Measurements from ENCODE around the gene XRCC4.
A peak's percentile ranks its signal among the peaks of the same experiment; 100 is the strongest.
"Not testable (repeated sequence)": the region's sequence is repeated elsewhere in the genome, so short reads cannot be mapped to it uniquely, and the experiment has no call there.

XRCC4 gene

DNA sequence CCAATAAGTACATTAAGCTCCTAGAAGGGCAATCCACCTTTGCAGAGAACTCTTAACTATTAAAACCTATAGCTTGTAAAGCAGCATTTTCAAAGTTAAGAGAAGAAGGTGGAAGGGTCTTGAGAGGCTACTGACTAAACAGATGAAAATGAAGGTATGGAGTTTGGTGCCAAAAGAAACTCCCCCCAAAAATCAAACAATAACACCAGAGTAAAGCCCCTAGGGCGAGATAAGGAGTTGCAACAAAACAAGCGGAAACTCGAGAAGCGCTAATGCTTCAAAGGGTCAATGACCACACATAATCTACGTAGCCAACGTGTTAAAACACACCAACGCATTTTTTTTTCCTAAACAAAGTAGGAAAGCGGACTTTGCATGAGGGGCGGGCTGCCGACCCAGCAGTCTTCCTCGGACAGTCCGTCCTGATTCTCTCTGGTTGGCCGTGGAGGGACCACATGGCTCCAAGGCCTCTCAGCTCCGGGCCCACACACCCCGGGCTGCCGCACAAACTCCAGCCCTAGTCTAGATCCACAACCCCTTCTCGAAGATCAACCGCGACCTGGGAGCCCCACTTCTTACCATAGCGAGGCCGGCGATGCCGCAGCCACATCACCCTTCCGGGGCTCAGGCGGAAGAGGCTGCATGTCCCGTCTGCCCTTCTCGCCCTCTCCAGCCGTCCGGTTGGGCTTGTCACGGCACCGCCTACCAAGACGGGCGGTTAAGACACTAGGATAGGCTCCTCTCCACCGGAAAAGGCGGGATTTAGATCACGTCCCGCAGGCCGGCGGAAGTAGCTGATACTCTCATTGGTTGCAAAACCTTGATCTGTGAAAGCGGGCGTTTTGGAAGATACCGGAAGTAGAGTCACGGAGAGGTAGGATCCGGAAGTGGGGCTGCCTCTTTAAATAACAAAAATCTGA lies at the start of gene XRCC4, which contains the start of gene TMEM167A:
XRCC4 (plus strand) TSS at position 806 of the 920 bp plus-strand sequence. CDS start 27,373 bp downstream, outside the sequence.
TMEM167A (minus strand) TSS at position 653 of the 920 bp plus-strand sequence; CDS start at position 582, 71 bp downstream.
- DNase-seq = peak; percentile 99

DNA sequence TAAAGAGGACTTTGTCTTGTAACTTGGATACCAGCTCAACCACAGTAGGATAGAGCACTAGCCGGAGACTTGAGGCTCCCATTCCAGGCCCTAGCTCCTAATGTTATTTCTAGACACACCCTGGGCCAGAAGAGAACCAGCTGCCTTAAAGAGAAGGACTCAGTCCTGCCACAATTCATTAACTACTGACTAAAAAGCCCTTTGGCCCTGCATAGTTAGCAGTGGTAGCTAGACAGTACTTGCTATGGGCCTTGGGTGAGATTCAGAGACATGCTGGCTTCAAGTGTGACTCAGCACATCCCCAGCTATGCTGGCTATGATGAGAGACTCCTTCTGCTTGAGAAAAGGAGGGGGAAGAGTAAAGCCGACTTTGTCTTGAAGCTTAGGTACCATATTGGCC lies 47.4 kb upstream of the XRCC4 start:
- peak; percentile 40 for DNase-seq

DNA sequence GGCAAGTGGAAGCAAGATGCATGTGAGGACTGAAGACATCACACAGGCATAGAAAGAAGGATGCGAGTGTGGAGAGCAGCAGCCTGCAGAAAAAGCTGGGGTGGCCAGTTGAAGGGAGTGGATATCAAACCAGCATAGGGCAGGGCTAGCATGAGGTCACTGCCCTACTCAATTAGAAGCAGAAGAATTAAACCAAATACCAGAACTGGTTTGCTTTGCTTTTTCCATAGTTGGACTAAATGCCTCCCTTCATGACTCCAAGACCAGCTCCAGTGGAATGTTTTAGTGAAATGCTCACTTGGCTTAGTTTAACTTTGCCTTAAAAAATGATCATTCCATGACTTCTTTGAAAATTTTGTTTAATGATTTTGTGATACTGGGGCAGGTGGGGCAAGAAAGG lies 46.0 kb upstream of the XRCC4 start:
- no peak for DNase-seq

DNA sequence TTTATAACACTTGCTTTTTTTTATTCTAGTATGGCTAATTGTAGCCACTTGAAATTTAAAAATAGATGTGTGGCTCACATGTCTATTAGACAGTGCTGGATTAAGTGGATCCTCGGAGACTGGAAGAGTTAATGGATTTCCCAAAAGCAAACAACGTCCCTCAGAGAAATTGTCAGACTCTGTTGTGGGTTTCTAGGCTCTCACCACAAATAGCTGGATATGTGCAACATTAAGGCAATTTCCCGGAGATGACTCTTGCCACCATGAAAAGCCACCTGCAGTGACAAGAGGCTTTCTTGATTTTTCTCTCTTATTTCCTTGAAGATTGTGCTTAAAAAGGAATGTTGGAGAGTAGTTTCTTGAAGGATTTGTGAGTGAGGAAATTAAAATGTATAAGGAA lies 43.3 kb upstream of the XRCC4 start:
- no peak for DNase-seq

DNA sequence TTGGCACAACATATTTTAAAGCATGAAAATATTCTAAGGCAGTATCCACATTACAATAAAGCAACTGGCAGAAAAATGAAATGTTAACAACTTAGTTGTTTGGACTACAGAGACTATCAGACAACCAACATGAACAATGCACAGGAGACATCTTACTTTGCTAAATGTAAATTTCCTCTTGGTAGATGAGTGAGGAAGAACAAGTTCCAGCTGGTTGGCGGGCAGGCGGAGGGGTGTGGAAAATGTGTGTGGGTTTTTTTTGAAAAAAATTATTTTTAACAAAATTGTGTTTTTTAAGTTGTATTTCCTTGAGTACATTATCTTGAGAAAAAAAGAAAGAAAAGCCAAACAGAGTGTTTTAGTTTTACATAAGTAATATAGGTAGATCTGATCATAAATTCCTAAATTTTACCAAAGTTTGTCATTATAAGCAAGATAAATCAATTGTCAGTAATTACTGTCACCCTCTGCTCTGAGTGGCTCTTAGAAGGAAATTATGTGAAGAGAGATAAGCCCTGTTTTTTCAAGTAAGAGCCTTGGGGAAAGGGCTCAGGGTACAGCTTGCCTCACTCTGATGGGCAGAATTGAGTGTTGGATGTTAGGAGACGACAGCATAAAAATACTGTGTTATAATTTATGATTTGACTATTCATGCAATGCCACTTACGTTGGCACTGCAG lies 42.7 kb upstream of the XRCC4 start:
- no peak for DNase-seq

DNA sequence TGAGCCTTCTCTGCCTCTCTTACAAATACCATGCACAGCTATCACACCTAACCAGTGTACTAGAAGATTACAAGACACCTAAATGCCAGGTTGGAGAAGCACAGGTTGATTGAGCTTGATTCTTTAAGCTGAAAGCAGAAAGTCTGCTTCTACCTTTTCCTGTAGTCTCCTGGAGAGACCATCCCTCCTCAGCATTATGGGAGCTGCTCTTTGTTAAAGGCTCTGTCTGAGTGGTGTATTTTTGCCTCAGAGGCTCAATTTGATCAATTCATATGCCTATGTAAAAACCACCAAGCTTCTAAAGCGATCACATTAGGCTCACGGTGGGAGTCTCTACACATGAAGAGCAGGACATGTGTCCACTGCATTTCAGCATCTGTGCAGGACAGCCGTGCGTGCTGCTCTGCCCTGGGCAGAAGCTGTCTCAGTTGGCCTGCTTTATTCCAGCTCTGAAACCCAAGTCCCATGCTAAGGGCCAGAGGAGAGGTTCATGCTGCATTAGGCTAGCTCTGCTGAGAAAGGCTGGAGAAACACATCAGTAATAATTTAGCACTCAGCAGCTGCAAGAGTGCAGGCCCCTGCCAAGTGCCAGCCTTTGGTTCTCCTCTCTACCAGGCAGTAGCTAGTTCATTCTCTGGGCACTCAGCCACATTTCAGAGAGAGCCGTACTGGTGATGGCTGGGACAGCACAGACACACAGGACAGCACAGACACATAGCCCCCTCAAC lies 41.8 kb upstream of the XRCC4 start:
- DNase-seq = no peak

DNA sequence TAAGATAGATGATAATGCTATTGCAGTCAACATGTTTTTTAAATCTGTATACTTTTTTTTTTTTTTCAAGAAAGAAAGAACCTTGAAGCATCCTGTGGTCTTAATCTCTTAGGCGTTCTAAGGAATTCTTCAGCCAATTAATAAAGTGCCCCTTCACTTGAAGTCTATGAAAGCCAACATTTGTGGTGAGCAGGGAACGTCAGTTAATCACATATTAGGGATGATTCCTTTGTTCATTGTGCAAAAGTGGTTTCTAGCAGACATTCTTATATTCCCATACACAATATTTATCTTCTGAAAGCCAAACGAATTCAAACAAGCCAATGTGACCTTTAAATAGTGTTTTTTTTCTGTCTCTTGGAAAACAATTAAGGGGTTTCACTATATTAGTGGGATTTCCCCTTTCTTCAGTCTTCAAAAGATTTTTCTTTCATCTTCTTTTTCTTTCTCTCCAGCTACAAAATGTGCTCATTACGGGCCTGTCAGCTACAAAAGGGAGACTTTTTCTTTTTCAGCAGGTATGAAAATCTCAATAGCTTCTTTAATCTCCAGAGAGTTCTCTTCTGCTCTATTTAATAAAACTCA lies 40.3 kb upstream of the XRCC4 start:
- no peak for DNase-seq

DNA sequence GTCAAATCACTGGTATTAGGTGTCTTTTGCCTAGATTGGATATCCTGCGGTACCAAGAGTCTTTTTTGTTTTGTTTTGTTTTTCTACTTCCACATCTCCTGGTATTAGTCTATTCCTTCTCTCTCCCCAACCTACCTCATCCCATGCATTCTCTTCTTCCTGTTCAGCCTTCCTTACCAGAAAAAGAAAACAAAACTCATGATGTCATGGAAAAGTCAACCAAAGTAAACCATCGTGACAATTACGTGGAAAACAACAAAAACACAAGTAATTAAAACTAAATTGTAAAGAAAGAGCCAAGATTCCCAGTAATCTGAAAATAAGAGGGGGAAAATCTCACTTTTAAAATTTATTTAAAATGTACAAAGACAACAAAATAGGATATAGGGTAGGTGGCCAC lies 38.4 kb upstream of the XRCC4 start:
- DNase-seq = no peak

DNA sequence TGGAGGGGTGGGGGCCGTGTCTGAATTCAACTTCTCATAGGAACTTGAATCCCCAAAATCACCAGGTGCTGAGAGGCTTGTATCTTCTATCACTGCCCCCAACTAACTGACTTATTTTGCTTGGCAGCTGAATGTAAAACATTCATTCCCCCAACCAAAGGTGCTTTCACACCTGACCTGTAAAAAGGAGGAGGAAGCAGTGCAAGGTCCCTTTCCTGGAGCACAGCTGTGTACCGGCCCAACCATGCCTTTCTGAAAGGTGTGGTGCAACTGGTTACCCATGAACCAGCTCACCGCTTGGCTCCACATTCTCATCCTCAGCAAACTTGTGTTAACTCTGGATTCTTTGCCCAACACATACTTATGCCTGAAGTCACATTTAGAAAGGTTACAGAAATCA lies 34.8 kb upstream of the XRCC4 start:
- DNase-seq = no peak

DNA sequence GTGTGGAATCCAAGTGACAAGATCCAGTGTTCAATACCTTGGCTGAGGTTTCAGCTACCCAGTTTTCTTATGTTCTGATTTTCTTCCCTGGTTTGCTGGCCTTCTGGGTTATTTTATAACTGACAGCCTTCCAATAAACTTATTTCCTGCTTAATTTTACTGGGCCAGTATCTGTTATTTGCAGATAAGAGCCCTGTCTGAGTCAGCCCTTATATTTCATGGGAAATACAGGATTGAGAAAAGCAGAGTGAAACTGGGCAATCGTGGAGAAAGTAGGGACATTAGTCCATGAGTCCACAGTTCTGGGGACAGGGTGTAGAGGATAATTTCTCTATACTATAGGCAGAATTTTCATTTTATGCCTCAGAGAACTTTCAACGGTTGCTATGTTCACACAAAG lies 32.4 kb upstream of the XRCC4 start:
- DNase-seq = no peak

DNA sequence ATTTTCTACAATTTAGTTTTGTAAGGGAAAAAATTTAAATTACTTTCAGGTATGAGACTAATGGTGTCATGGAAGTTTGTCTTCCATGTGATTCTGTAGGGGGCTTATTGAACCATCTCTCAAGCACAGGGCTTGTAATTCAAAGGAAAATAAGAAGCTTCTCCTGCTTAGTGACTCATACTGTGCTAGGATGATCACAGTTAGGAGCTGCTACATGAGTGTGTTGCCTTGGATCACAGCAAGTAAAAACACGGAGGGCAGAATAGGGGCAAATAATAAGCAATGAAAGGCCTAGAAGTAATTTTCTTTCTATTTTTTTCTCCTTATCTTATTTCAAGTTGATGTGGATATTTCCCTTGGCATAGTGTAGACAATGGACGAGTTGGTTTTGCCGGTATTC lies 29.1 kb upstream of the XRCC4 start:
- no peak for DNase-seq

DNA sequence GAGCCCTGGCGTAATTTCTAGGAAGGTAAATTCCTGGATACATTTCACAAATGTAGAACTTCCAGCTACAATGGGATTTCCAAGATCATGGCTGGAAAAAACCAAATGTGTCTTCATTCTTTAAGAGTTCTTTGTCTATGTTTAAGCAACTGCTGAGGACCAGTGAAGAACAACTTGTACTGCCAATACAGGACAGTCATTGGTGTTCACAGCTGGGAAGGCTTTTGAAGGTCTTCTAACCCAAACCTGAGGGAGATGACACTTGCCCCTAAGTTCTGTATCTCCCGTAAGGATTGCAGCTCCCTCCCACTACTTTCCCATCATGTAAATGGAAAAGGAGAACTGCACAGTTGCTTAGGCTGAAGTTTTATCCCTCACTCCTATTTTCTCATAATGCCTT lies 28.5 kb upstream of the XRCC4 start:
- no peak for DNase-seq

DNA sequence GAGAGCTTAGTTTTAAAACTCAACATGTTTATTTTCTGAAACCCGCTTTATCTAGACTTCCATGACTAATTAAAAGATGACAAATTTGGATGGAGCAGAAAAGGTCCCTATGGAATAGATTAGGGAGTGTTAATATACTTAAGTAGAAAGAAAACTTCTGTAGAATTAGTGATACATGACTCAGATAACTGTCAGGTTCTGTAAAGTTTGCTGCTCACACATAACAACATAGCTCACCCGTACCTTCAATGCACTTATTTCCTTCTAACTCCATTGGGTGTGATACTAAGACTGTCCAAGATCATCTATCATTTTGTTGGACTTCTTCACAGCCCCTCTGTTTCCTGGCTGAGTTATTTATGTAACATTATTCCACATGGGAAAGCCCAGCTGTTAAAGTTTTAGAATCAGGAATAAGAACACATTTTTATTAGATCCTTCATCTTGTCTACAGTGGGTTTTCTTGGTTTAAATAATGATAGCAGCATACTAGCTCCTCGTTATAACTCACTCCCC lies 27.9 kb upstream of the XRCC4 start:
- no peak for DNase-seq

DNA sequence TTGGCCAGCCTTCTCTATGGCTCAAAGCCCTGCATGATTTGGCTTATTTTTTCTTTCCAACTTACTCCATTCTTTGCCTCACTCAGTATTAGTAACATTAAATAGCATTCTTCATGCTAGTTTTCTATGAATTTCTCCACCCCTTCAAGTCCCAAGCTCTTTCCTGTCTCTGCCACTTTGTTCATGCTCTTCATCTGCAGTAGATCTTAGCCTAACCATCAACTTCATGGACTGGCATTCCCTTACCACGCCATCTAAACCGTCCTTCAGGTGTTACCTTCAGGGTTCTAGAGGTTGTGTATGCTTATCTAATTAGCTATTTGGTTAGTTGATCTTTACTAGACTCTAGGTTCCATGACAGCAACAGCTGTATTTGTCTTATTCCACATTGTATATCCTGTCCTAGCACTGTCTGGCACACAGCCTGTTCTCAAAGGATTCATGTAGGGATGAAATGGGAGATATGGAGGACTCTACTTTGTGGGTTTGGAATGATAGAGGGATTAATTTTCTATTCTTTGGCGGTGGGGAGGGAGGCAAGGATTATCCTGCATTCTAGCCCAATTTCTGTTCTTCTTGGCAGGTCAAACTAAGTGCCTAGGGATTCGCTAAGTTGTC lies 26.5 kb upstream of the XRCC4 start:
- no peak for DNase-seq

DNA sequence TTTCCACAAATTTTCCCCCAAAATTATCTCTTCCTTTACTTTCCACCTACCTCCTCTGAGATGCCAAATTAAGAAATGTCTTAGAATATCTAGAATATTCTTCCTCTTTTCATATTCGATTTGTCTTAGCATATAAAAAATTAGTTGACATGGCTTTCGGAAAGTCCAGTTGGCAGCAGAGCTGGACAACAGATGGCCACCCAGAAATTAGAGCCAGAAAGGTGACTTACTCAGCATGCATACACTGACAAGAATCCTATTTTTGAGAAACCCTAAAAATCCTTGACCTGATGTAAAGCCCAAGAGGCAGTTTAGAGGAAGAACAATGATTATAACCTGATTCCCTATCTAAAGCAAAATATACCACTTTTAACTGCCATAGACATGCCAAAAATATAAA lies 22.2 kb upstream of the XRCC4 start:
- no peak for DNase-seq

DNA sequence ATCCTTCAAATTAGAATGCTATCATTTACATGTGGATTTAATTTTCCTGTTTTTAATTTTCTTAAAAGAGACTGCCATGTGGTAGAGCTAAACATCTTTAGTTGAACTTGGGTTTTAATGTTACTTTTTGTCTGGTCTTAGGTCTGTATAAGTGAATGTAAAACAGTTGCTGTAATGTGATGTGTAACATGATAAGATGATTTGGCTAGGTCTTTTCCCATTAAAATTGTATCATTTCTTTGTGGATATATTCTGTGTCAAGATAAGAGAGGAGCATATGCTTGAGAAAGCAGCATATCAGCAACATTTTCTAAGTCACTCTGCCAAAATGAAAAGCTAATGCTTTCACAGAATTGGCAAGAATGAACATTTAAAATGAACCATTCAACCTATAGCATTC lies 18.6 kb upstream of the XRCC4 start:
- no peak for DNase-seq

DNA sequence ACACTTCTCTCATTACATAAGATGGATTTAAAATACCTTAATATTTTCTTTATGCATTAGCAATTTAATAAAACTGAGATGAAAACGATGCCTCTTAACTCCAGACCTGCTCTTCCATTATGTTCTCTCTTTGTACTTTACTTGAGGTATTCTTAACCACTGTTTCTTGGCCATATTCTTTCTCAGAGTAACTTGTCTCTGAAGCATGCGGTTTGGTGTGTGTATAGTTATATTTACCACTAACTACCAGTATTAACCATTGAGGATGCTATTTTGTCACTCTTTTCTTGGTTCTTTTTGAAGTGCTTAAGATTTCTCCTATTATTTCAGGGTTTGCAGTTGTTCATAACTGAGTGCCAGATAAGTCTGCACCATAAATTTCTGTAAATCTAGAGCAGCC lies 18.0 kb upstream of the XRCC4 start:
- no peak for DNase-seq

DNA sequence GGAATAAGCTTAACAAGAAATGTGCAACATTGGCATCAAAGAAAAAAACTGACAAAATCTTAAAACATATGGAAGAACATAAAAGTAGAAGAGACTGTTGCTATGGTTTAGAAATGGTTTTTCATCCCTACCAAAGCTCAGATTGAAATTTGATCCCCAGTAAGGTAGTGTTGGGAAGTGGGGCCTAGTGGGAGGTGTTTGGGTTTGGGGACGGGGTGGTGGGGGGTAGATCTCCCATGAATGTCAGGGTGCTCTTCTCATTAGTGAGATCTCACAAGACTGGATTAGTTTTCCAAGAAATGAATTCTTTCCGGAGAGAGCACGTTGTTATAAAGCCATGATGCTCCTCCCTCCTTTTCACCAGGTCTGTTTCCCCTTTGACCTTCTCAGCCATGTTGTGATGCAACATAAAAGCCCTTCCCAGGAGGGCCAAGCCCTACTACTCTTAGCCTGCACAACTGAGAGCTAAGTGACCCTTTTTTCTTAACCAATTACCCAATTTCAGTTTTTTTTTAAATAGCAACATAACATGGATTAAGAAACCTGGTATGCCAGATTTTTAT lies 10.7 kb upstream of the XRCC4 start:
- DNase-seq = no peak

DNA sequence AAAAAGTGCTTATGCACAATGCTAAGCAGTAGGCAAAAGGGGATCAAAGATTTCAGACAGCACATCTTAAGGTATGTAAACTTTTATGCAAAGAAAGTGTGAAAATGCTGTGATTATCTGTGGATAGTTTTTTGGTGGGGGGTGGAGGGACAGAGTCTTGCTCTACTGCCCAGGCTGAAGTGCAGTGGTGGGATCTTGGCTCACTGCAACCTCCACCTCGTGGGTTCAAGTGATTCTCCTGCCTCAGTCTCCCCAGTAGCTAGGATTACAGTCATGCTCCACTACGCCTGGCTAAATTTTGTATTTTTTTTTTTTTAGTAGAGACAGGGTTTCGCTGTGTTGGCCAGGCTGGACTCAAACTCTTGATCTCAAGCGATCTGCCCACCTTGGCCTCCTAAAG lies 10.0 kb upstream of the XRCC4 start:
- DNase-seq = not testable (repeated sequence)

DNA sequence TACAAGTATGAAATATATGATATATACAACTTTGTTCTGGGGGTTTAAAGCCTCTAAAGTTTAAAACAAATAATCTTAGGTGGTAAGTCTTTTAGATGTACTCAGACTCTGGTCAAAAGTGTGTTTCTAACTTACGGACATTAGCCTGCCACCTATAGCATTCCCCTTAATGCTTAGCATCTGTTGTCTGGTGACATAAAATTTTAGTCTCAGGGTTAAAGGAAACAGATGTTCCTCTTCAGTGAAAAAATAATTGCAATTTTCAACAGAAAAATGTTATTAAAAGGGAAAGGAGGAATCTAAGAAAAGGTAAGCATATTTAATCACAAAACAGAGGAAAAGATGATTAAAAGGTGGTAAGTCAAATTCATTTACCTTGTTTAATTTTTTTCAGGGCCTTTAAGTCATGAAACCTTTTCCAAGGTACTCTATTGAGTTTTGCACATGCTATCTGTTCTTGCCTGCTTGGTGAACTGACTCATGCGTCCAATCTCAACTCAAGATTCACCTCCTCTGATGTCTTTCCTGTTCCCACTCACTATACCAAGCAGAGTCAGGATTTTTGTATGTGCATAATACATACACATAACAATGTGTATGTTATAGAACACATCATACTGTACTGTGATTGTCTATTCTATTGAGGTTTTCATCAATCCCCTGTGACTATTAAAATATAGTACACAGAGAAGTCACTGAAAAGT lies 8.1 kb upstream of the XRCC4 start:
- DNase-seq = peak; percentile 3

DNA sequence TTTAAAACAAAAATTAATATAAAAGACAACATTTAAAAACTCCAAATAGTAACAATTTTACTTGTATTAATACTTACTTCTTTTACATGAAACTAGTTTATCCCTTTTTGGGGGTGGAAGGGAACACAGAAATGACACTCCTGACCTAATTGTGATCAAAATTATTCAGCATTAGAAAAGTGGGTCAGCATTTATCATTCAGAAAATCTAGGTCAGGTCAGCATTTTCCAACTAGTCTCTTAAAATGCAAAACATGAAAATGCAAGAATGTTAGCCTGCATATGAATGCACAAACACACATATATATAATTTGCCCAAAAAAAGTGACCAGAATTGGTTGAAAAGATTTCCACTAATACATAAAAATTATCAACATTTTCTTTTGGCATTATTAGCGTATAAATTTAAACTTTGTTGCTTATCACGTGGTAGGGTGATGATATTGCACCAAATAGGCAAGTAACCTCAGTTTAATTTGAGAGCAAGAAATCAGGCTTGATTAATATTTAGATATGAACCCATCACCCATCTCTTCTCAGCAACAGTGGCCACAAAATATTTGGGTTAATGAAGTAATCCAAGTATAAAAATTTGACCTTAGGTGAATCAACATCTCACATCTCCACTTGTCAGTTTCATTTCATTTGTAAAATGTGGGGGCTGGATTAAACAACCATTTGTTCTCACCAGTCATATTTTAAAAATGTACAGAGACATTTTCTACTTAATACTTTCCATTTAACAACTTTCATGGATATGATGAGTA lies 5.9 kb upstream of the XRCC4 start:
- DNase-seq = no peak
